HEK293 (cell line): ENCODE data around the gene KCNMB4.

ENCODE experiments used
- CTCF ChIA-PET: fragments of 350-600 bp; formaldehyde crosslinking; extraction: SDS; loops from one replicate; lab custom pipeline; 2021; ENCODE audit warnings: antibody characterized with exemption; lab: Yijun Ruan, JAX
- POLR2A ChIA-PET: fragments of 300-600 bp; formaldehyde crosslinking; extraction: SDS; loops from one replicate; lab custom pipeline; 2020; ENCODE audit warnings: antibody characterized with exemption, inconsistent platforms; lab: Yijun Ruan, JAX
- H3K27ac ChIP-seq: fragments of 200-500 bp; sonication (Bioruptor generic); 2 replicates; pipeline ENCODE4 v1.5.1; 2014; ENCODE audit warnings: low read depth, low read length, control low read depth, inconsistent platforms; ENCODE audit errors: extremely low read depth
- H3K36me3 ChIP-seq, 2 experiments: fragments of 200-500 bp in 1 of 2; sonication (Bioruptor generic) in 1 of 2; 1 replicate in 1 of 2; 2 replicates in 1 of 2; pipeline ENCODE4 v1.5.1; 2014 to 2017; ENCODE audit warnings: inconsistent platforms in 2 of 2, low read length in 2 of 2; ENCODE audit not compliant: control insufficient read depth in 2 of 2, insufficient read depth in 1 of 2
- H3K4me1 ChIP-seq: fragments of 200-500 bp; sonication (Bioruptor generic); 2 replicates; pipeline ENCODE4 v1.5.1; 2014; ENCODE audit warnings: mild to moderate bottlenecking, low read length, inconsistent platforms; ENCODE audit not compliant: control insufficient read depth, insufficient read depth
- H3K4me3 ChIP-seq: 2 replicates; pipeline ENCODE4 v1.5.1; 2011; ENCODE audit warnings: low read depth, mild to moderate bottlenecking, control low read depth, low read length, moderate library complexity
- H3K9me3 ChIP-seq: fragments of 200-500 bp; sonication (Bioruptor generic); 2 replicates; pipeline ENCODE4 v1.5.1; 2014; ENCODE audit warnings: low read depth, low read length, inconsistent platforms; ENCODE audit not compliant: control insufficient read depth, insufficient read depth
- EGR2 ChIP-seq: fragments of 450-650 bp; formaldehyde crosslinking; IDR thresholded peaks from 2 replicates; pipeline ENCODE4 v1.5.1; 2016; ENCODE audit warnings: low read depth, missing biosample characterization, missing genetic modification characterization
- GLIS1 ChIP-seq: fragments of 450-650 bp; formaldehyde crosslinking; IDR thresholded peaks from 2 replicates; pipeline ENCODE4 v1.5.1; 2016; ENCODE audit warnings: missing biosample characterization, missing genetic modification characterization
- KLF17 ChIP-seq: fragments of 450-650 bp; formaldehyde crosslinking; IDR thresholded peaks from 2 replicates; pipeline ENCODE4 v1.5.1; 2016; ENCODE audit warnings: missing biosample characterization, missing genetic modification characterization
- MYNN ChIP-seq: fragments of 450-650 bp; formaldehyde crosslinking; IDR thresholded peaks from 2 replicates; pipeline ENCODE4 v1.5.1; 2016; ENCODE audit warnings: missing biosample characterization, missing genetic modification characterization, borderline replicate concordance
- OSR2 ChIP-seq: fragments of 450-650 bp; formaldehyde crosslinking; IDR thresholded peaks from 2 replicates; pipeline ENCODE4 v1.5.1; 2016; ENCODE audit warnings: missing biosample characterization, missing genetic modification characterization
- PBX3 ChIP-seq: sonication (generic); formaldehyde crosslinking; IDR thresholded peaks from 2 replicates; pipeline ENCODE4 v1.8.1; 2022; ENCODE audit warnings: mild to moderate bottlenecking, moderate library complexity, missing genetic modification reagents
- ZIC2 ChIP-seq: fragments of 450-650 bp; formaldehyde crosslinking; IDR thresholded peaks from 2 replicates; pipeline ENCODE4 v1.5.1; 2016; ENCODE audit warnings: missing biosample characterization, missing genetic modification characterization
- ZNF169 ChIP-seq: fragments of 450-650 bp; formaldehyde crosslinking; IDR thresholded peaks from 2 replicates; pipeline ENCODE4 v1.5.1; 2016; ENCODE audit warnings: missing biosample characterization, missing genetic modification characterization
- ZNF362 ChIP-seq: fragments of 450-650 bp; formaldehyde crosslinking; IDR thresholded peaks from 2 replicates; pipeline ENCODE4 v1.5.1; 2016; ENCODE audit warnings: missing biosample characterization, missing genetic modification characterization
- ZNF37A ChIP-seq: fragments of 450-650 bp; IDR thresholded peaks from 2 replicates; pipeline ENCODE4 v1.5.1; 2018; ENCODE audit warnings: missing biosample characterization, missing genetic modification characterization
- ZNF398 ChIP-seq: fragments of 450-650 bp; formaldehyde crosslinking; IDR thresholded peaks from 2 replicates; pipeline ENCODE4 v1.5.1; 2017; ENCODE audit warnings: missing biosample characterization, missing genetic modification characterization
- ZNF473 ChIP-seq: fragments of 450-650 bp; formaldehyde crosslinking; IDR thresholded peaks from 2 replicates; pipeline ENCODE4 v1.5.1; 2017; ENCODE audit warnings: missing biosample characterization, missing genetic modification characterization
- ZNF561 ChIP-seq: fragments of 450-650 bp; IDR thresholded peaks from 2 replicates; pipeline ENCODE4 v1.5.1; 2018; ENCODE audit warnings: missing biosample characterization, missing genetic modification characterization, borderline replicate concordance
- ZNF585B ChIP-seq: fragments of 450-650 bp; formaldehyde crosslinking; IDR thresholded peaks from 2 replicates; pipeline ENCODE4 v1.5.1; 2016; ENCODE audit warnings: missing biosample characterization, missing genetic modification characterization
- ZNF639 ChIP-seq: fragments of 450-650 bp; formaldehyde crosslinking; IDR thresholded peaks from 2 replicates; pipeline ENCODE4 v1.5.1; 2016; ENCODE audit warnings: missing biosample characterization, missing genetic modification characterization
- ZNF670 ChIP-seq: fragments of 450-650 bp; formaldehyde crosslinking; IDR thresholded peaks from 2 replicates; pipeline ENCODE4 v1.5.1; 2016; ENCODE audit warnings: missing biosample characterization, missing genetic modification characterization, low read depth
- ZNF76 ChIP-seq: fragments of 450-650 bp; formaldehyde crosslinking; IDR thresholded peaks from 2 replicates; pipeline ENCODE4; 2016; ENCODE audit warnings: low read depth, missing biosample characterization, missing genetic modification characterization, borderline replicate concordance
- ZNF768 ChIP-seq: fragments of 450-650 bp; formaldehyde crosslinking; IDR thresholded peaks from 2 replicates; pipeline ENCODE4 v1.5.1; 2018; ENCODE audit warnings: missing biosample characterization, mild to moderate bottlenecking, missing genetic modification characterization
- ZNF785 ChIP-seq: fragments of 450-650 bp; formaldehyde crosslinking; IDR thresholded peaks from 2 replicates; pipeline ENCODE4 v1.5.1; 2016; ENCODE audit warnings: missing biosample characterization, missing genetic modification characterization
- ZSCAN18 ChIP-seq: fragments of 450-650 bp; formaldehyde crosslinking; IDR thresholded peaks from 2 replicates; pipeline ENCODE4 v1.5.1; 2016; ENCODE audit warnings: missing biosample characterization, missing genetic modification characterization
- ZXDB ChIP-seq: fragments of 450-650 bp; formaldehyde crosslinking; IDR thresholded peaks from 2 replicates; pipeline ENCODE4 v1.5.1; 2016; ENCODE audit warnings: missing biosample characterization, missing genetic modification characterization
- TF ChIP-seq, protein P1 (sequence below): fragments of 450-650 bp; formaldehyde crosslinking; IDR thresholded peaks from 2 replicates; pipeline ENCODE4 v1.5.1; 2016; ENCODE audit warnings: missing biosample characterization, missing genetic modification characterization
- TF ChIP-seq, protein P2 (sequence below): fragments of 450-650 bp; formaldehyde crosslinking; IDR thresholded peaks from 2 replicates; pipeline ENCODE4 v1.5.1; 2017; ENCODE audit warnings: missing biosample characterization, missing genetic modification characterization
- TF ChIP-seq, protein P3 (sequence below): fragments of 450-650 bp; formaldehyde crosslinking; IDR thresholded peaks from 2 replicates; pipeline ENCODE4 v1.5.1; 2016; ENCODE audit warnings: missing biosample characterization, missing genetic modification characterization

The KCNMB4 gene

DNA sequence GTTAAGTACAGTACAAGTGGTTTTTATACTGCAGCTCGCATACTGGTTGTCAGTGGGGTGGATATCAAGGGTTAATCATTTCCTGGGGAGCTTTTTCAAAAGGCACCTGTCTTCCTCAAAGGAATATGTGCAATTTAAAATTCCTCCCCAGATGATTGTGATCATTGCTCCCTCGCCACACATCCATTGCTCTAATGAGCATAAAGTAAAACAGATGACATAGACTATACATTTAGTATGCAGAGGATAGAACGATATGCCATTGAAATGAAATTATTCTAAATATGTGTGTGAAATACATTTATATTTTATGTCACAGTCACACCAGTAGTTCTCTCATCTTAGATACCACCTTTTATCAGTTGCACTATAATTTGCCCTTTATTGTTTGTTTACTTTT, 36.4 kb upstream of the KCNMB4 start (continued):
- no peak for TF ChIP-seq ZSCAN18
- TF ChIP-seq ZNF639, result no peak
- TF ChIP-seq ZNF362, result no peak
- no peak for TF ChIP-seq KLF17 (tag by site-specific recombination)
- no peak for TF ChIP-seq EGR2
- no peak for TF ChIP-seq ZNF169
- no peak for TF ChIP-seq OSR2 (tag by site-specific recombination)

- TF ChIP-seq ZNF585B (no peak), ZNF76 (tag by site-specific recombination) (no peak), GLIS1 (no peak), PBX3 (no peak), MYNN (no peak), ZNF37A (tag by site-specific recombination) (no peak), ZNF768 (tag by site-specific recombination) (no peak), ZXDB (tag by site-specific recombination) (no peak), ZIC2 (tag by site-specific recombination) (no peak), ZNF670 (no peak), ZNF473 (no peak), ZNF398 (tag by site-specific recombination) (no peak), ZNF561 (no peak), ZNF785 (no peak)
- TF ChIP-seq, protein P1, sequence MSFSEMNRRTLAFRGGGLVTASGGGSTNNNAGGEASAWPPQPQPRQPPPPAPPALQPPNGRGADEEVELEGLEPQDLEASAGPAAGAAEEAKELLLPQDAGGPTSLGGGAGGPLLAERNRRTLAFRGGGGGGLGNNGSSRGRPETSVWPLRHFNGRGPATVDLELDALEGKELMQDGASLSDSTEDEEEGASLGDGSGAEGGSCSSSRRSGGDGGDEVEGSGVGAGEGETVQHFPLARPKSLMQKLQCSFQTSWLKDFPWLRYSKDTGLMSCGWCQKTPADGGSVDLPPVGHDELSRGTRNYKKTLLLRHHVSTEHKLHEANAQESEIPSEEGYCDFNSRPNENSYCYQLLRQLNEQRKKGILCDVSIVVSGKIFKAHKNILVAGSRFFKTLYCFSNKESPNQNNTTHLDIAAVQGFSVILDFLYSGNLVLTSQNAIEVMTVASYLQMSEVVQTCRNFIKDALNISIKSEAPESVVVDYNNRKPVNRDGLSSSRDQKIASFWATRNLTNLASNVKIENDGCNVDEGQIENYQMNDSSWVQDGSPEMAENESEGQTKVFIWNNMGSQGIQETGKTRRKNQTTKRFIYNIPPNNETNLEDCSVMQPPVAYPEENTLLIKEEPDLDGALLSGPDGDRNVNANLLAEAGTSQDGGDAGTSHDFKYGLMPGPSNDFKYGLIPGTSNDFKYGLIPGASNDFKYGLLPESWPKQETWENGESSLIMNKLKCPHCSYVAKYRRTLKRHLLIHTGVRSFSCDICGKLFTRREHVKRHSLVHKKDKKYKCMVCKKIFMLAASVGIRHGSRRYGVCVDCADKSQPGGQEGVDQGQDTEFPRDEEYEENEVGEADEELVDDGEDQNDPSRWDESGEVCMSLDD, result no peak
- TF ChIP-seq, protein P2, sequence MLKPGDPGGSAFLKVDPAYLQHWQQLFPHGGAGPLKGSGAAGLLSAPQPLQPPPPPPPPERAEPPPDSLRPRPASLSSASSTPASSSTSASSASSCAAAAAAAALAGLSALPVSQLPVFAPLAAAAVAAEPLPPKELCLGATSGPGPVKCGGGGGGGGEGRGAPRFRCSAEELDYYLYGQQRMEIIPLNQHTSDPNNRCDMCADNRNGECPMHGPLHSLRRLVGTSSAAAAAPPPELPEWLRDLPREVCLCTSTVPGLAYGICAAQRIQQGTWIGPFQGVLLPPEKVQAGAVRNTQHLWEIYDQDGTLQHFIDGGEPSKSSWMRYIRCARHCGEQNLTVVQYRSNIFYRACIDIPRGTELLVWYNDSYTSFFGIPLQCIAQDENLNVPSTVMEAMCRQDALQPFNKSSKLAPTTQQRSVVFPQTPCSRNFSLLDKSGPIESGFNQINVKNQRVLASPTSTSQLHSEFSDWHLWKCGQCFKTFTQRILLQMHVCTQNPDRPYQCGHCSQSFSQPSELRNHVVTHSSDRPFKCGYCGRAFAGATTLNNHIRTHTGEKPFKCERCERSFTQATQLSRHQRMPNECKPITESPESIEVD (tag by site-specific recombination), result no peak
- TF ChIP-seq, protein P3, sequence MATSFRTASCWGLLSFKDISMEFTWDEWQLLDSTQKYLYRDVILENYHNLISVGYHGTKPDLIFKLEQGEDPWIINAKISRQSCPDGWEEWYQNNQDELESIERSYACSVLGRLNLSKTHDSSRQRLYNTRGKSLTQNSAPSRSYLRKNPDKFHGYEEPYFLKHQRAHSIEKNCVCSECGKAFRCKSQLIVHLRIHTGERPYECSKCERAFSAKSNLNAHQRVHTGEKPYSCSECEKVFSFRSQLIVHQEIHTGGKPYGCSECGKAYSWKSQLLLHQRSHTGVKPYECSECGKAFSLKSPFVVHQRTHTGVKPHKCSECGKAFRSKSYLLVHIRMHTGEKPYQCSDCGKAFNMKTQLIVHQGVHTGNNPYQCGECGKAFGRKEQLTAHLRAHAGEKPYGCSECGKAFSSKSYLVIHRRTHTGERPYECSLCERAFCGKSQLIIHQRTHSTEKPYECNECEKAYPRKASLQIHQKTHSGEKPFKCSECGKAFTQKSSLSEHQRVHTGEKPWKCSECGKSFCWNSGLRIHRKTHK (tag by site-specific recombination), result no peak
- TF ChIP-seq, all 188 proteins: peak for 0
- ChIA-PET CTCF (no interaction called here), POLR2A (no interaction called here)
- no peaks in the 10 kb centered on the region for H3K9me3 ChIP-seq
- peaks cover 0 to 13% of the 10 kb centered on the region in 2 experiments; a peak in 1 of 3 replicates for H3K36me3 ChIP-seq
- no peak overlapping the region for H3K4me3 ChIP-seq
- H3K27ac ChIP-seq, result no peak overlapping the region
- H3K4me1 ChIP-seq, result no peaks in the 10 kb centered on the region
Observed at GRCh38 chr12:70330158-70330557, 35.9 kb upstream of the KCNMB4 start.
